GM06990 (cell line): ENCODE data around the gene GORASP1.

Experiments
- DNase-seq: peaks from one replicate; pipeline ENCODE4 v3.0.0-alpha.2; 2011; ENCODE audit not compliant: insufficient read length; ENCODE audit errors: extremely low read depth
- H3K27me3 ChIP-seq: replicated peaks from 2 replicates; pipeline ENCODE4 v1.6.0; 2011; ENCODE audit warnings: low read length; ENCODE audit not compliant: control insufficient read depth, insufficient read depth
- H3K36me3 ChIP-seq: 2 replicates; pipeline ENCODE4 v1.5.1; 2011; ENCODE audit warnings: low read length; ENCODE audit not compliant: control insufficient read depth, insufficient read depth
- H3K4me3 ChIP-seq: replicated peaks from 2 replicates; pipeline ENCODE4 v1.5.1; 2011; ENCODE audit warnings: low read depth, mild to moderate bottlenecking, control low read depth, low read length
- CTCF ChIP-seq: IDR thresholded peaks from 2 replicates; pipeline ENCODE4 v1.5.1; 2011; ENCODE audit warnings: low read length, control low read depth, mild to moderate bottlenecking, inconsistent platforms; ENCODE audit not compliant: insufficient read depth, poor library complexity, severe bottlenecking

Gene GORASP1

GRCh38 chr3:39088456-39088855 is 19.0 kb downstream of the GORASP1 start:
- no peak for DNase-seq
- H3K36me3 ChIP-seq = peaks cover 2% of the 10 kb centered on the region

GRCh38 chr3:39086144-39086543 is 21.3 kb downstream of the GORASP1 start:
- no peak overlapping the region for H3K4me3 ChIP-seq
- H3K36me3 ChIP-seq = no peaks in the 10 kb centered on the region; the same call in none of the 2 replicates
- no peaks in the 10 kb centered on the region for H3K27me3 ChIP-seq
- DNase-seq = no peak
- TF ChIP-seq CTCF = no peak

More at GRCh38 chr3:39088456-39088855, 19.0 kb downstream of the GORASP1 start:
- no peak for TF ChIP-seq CTCF
- no peaks in the 10 kb centered on the region for H3K27me3 ChIP-seq
- no peak overlapping the region for H3K4me3 ChIP-seq

- H3K4me3 ChIP-seq = no peak overlapping the region
- no peak for DNase-seq
- no peak for TF ChIP-seq CTCF
- no peaks in the 10 kb centered on the region for H3K27me3 ChIP-seq
- no peaks in the 10 kb centered on the region; the same call in 1 of the 2 replicates for H3K36me3 ChIP-seq
These were observed 24.6 kb downstream of the GORASP1 start for GRCh38 chr3:39082666-39083313.

- Histone ChIP-seq H3K4me3 (no peak overlapping the region), H3K27me3 (no peaks in the 10 kb centered on the region), H3K36me3 (peaks cover 4% of the 10 kb centered on the region)
- DNase-seq = no peak
- TF ChIP-seq CTCF = no peak
These were observed 27.4 kb downstream of the GORASP1 start for GRCh38 chr3:39080026-39080425.

GRCh38 chr3:39079530-39079929 is 27.9 kb downstream of the GORASP1 start:
- no peak overlapping the region for H3K4me3 ChIP-seq
- H3K27me3 ChIP-seq = no peaks in the 10 kb centered on the region
- peaks cover 4% of the 10 kb centered on the region for H3K36me3 ChIP-seq
- DNase-seq = no peak
- TF ChIP-seq CTCF = no peak

GRCh38 chr3:39075910-39076309 is 31.5 kb downstream of the GORASP1 start:
- DNase-seq = no peak
- Histone ChIP-seq H3K36me3 (peaks cover 4% of the 10 kb centered on the region), H3K27me3 (no peaks in the 10 kb centered on the region), H3K4me3 (no peak overlapping the region)
- TF ChIP-seq CTCF = no peak
